ENCODE results near the gene LECT2. TPM values are rescaled to one million over a fixed set of nuclear protein-coding genes. Genes with fewer than 3 reads are reported as not detected.

The LECT2 gene
- total RNA-seq, 1 donor from 2014 or later: not detected

DNA sequence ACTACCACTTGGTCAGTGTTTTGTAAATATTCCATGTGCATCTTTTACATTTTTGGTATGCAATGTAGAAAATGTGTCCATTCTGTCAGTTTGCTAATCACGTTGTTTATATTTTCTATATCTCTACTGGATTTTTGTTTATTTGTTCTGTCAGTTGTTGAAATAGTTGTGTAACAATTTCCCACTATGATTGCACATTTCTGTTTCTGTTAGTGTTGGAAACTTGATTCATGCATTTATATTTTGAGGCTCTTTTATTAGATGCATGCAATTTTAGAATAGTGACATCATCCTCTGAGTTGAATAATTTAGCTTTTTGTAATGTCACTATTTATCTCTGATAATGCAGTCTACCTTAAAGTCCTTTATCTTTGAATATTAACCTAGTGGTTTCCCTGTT, 25.8 kb upstream of the LECT2 start:
- Mint-ChIP-seq H3K9me3 (no peaks in the 10 kb centered on the region), H3K4me1 (peaks cover 4% of the 10 kb centered on the region), H3K4me3 (no peak overlapping the region), H3K36me3 (no peaks in the 10 kb centered on the region), H3K27ac (no peak overlapping the region), H3K27me3 (ENCODE audit: insufficient read depth, low read depth) (peaks cover 8% of the 10 kb centered on the region)
- Histone ChIP-seq H3K9ac (no peak overlapping the region), H3K4me1 (peaks cover 5% of the 10 kb centered on the region), H3K79me2 (ENCODE audit: low read depth) (no peaks in the 10 kb centered on the region), H3K27ac (no peak overlapping the region), H3K36me3 (no peaks in the 10 kb centered on the region), H3K4me3 (no peak overlapping the region), H3K27me3 (peaks cover 5% of the 10 kb centered on the region), H3K9me3 (ENCODE audit: low read depth) (no peaks in the 10 kb centered on the region), H3F3A (ENCODE audit: low read depth) (no peaks in the 10 kb centered on the region), H4K20me1 (ENCODE audit: low read depth) (no peaks in the 10 kb centered on the region), H2AFZ (replicated peaks) (no peak overlapping the region), H3K4me2 (no peak overlapping the region)
- no peak for DNase-seq (ENCODE audit: low spot score)
- TF ChIP-seq EZH2 (IDR thresholded peaks at IDR 0.05): no peak
- TF ChIP-seq, protein P1, sequence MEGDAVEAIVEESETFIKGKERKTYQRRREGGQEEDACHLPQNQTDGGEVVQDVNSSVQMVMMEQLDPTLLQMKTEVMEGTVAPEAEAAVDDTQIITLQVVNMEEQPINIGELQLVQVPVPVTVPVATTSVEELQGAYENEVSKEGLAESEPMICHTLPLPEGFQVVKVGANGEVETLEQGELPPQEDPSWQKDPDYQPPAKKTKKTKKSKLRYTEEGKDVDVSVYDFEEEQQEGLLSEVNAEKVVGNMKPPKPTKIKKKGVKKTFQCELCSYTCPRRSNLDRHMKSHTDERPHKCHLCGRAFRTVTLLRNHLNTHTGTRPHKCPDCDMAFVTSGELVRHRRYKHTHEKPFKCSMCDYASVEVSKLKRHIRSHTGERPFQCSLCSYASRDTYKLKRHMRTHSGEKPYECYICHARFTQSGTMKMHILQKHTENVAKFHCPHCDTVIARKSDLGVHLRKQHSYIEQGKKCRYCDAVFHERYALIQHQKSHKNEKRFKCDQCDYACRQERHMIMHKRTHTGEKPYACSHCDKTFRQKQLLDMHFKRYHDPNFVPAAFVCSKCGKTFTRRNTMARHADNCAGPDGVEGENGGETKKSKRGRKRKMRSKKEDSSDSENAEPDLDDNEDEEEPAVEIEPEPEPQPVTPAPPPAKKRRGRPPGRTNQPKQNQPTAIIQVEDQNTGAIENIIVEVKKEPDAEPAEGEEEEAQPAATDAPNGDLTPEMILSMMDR (IDR thresholded peaks at IDR 0.05): no peak
- no peak for TF ChIP-seq EZH2phosphoT487 (IDR thresholded peaks at IDR 0.05)

DNA sequence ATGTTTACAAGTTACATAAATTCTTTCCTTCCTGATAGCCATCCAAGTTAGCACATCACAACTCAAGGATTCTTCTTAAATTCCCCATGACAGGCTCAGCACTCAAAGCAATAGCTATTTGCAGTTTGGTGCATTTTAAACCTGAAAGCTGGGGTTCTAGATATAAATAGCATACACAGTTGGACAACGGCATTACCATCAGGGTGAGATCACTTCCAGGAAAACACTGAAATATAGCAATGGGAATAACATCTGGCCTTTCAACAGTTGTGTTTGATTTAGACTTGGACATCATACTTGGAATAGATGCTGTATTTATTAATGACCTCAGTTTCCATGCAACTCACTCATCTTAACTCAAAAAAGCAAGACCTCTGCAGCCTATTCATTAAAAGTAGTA, 24.7 kb upstream of the LECT2 start:
- Mint-ChIP-seq H3K27me3 (ENCODE audit: insufficient read depth, low read depth) (peaks cover 8% of the 10 kb centered on the region), H3K36me3 (no peaks in the 10 kb centered on the region), H3K27ac (no peak overlapping the region), H3K9me3 (no peaks in the 10 kb centered on the region), H3K4me1 (peaks cover 9% of the 10 kb centered on the region), H3K4me3 (no peak overlapping the region)
- Histone ChIP-seq H3K27me3 (peaks cover 5% of the 10 kb centered on the region), H3K36me3 (no peaks in the 10 kb centered on the region), H2AFZ (replicated peaks) (no peak overlapping the region), H4K20me1 (ENCODE audit: low read depth) (no peaks in the 10 kb centered on the region), H3K27ac (no peak overlapping the region), H3K4me3 (no peak overlapping the region), H3K9me3 (ENCODE audit: low read depth) (no peaks in the 10 kb centered on the region), H3K9ac (no peak overlapping the region), H3K4me2 (no peak overlapping the region), H3K4me1 (peaks cover 5% of the 10 kb centered on the region), H3K79me2 (ENCODE audit: low read depth) (no peaks in the 10 kb centered on the region), H3F3A (ENCODE audit: low read depth) (no peaks in the 10 kb centered on the region)
- DNase-seq (ENCODE audit: low spot score): no peak
- TF ChIP-seq EZH2 (IDR thresholded peaks at IDR 0.05): no peak
- TF ChIP-seq EZH2phosphoT487 (IDR thresholded peaks at IDR 0.05): no peak
- TF ChIP-seq, protein P1 (IDR thresholded peaks at IDR 0.05): no peak

DNA sequence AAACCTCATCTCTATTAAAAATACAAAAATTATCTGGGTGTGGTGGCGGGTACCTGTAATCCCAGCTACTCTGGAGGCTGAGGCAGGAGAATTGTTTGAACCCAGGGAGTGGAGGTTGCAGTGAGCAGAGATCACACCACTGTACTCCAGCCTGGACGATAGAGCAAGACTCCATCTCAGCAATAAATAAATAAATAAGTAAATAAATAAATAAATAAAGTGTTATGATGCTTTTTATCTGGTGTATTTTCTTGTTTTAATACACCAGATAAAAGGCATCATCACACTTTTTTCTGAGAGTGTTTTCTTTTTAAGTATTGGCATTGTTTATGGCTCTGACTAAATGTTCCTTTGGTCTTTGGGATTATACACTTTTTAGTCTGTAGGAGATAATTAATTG, 24.2 kb upstream of the LECT2 start:
- Histone ChIP-seq H4K20me1 (ENCODE audit: low read depth) (no peaks in the 10 kb centered on the region), H3K4me1 (peaks cover 5% of the 10 kb centered on the region), H3K9ac (no peak overlapping the region), H3K27me3 (peaks cover 5% of the 10 kb centered on the region), H3K79me2 (ENCODE audit: low read depth) (no peaks in the 10 kb centered on the region), H3K4me3 (no peak overlapping the region), H3K27ac (no peak overlapping the region), H3K9me3 (ENCODE audit: low read depth) (no peaks in the 10 kb centered on the region), H2AFZ (replicated peaks) (no peak overlapping the region), H3K4me2 (no peak overlapping the region), H3K36me3 (no peaks in the 10 kb centered on the region), H3F3A (ENCODE audit: low read depth) (no peaks in the 10 kb centered on the region)
- TF ChIP-seq EZH2 (IDR thresholded peaks at IDR 0.05) (no peak), EZH2phosphoT487 (IDR thresholded peaks at IDR 0.05) (no peak)
- TF ChIP-seq, protein P1 (IDR thresholded peaks at IDR 0.05): no peak
- Mint-ChIP-seq H3K27me3 (ENCODE audit: insufficient read depth, low read depth) (peaks cover 8% of the 10 kb centered on the region), H3K36me3 (no peaks in the 10 kb centered on the region), H3K4me3 (no peak overlapping the region), H3K27ac (no peak overlapping the region), H3K4me1 (peaks cover 9% of the 10 kb centered on the region), H3K9me3 (no peaks in the 10 kb centered on the region)
- no peak for DNase-seq (ENCODE audit: low spot score)

Data from neural progenitor cell (in vitro differentiated cells).